ENCODE data around the gene AIF1L.

Gene AIF1L

DNA sequence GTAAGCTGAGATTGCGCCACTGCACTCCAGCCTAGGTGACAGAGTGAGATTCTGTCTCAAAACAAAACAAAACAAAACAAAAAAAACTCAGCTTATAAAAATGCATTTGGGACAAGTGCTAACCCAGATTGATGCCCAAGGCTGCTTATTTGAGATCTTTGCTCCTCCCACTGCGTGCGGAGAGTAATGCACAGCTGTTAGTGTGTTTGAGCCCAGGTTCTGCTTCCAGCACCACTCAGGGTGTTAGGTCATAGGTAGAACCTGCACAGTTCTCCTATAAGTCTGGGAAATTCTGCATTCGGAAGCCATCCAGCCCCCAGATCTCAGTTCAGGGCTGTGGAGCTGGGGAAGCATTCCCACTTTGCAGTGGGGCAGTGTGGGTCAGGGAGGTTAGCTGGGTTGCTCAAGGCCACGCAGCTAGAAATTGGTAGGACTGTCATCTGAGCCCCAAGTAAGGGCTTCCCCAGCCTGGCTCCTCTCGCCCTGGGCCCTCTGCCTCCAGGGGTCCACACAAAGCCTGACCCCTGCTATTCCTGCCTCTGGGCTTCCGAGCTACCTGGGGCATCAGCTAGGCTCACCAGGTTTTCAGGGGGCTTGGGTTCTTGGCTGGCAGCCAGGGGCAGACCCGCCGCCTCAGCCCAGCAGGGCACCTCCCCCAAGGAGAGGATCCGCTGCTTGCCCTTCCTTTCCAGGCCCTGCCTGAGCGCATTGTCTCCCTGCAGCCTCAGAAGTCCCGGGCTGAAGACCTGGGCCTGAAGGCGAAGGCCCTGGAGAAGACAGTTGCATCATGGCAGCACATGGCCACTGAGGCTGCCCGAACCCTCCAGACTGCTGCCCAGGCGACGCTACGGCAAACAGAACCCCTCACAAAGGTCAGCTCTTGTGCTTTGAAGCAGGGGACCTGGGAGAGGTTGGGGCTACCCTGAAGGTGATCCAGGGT lies 17.6 kb upstream of the AIF1L start:
- DNase-seq = no peak

DNA sequence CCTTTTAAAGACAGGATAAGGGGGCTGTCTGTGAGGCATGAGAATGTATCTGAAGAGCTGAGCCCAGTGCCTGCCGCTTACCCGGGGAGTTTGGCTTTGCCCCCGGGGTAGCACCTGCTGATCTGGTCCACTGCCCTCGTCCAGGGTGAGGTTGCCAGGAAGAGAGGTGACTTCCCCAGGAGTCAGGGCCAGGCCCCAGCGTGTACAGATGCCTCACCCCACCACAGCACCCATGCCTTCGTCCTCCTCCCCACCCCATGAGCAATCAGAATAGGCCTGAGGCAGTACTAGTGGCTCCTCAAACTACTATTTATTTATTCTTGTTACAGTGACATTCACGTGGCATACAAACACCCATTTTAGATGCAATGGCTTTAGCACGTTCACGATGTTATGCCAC lies 15.7 kb upstream of the AIF1L start:
- peak; percentile 7 for DNase-seq

DNA sequence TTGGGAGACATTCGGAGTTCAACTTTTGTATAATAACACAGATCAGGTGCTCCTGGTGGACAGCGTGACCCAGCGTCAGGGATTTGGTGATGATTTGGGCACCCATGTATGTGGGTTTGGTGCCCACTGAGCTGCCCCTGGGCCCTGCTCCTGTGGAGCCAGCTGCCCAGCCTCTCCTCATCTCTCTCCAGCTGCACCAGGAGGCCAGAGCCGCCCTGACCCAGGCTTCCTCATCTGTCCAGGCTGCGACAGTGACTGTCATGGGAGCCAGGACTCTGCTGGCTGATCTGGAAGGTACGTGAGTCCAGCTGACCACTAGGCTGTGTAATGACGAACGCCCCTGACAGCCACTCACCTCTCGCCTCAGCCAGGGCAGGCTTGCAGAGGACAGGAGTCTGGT lies 14.5 kb upstream of the AIF1L start:
- DNase-seq = no peak

DNA sequence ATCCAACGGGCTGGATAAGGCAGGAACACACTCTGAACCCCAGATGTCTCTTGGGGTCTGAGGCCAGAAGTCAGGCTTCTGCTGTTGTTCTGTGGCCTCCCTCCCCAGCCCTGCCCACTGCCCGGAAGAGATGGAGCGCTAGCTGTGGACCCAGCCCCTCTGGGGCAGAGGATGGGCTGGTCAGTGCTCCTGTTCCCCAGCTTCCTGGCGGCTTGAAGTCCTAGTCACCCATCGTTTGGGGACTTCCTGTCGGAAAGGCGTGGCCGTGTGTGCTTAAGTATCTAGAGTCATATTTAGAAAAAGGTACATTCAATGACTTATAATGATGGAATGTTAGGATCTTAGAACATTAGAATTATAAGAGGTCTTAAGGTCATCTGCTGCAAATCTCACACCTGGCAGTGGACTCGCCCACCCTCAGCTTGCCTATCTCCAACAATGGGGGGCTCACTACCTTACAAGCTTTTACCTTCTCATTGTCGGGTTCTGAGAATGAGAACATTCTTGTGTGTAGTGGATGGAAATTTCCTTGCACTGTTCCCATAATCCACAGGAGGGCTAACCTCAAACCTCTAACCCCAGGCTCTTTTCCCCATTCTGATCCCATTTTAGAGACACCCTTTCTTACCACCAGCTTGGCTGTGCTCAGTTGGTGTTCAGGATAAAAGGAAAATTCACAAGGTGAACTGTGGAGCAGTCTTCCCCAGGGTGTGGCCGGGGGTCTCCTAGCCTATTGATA lies 13.4 kb upstream of the AIF1L start:
- no peak for DNase-seq

DNA sequence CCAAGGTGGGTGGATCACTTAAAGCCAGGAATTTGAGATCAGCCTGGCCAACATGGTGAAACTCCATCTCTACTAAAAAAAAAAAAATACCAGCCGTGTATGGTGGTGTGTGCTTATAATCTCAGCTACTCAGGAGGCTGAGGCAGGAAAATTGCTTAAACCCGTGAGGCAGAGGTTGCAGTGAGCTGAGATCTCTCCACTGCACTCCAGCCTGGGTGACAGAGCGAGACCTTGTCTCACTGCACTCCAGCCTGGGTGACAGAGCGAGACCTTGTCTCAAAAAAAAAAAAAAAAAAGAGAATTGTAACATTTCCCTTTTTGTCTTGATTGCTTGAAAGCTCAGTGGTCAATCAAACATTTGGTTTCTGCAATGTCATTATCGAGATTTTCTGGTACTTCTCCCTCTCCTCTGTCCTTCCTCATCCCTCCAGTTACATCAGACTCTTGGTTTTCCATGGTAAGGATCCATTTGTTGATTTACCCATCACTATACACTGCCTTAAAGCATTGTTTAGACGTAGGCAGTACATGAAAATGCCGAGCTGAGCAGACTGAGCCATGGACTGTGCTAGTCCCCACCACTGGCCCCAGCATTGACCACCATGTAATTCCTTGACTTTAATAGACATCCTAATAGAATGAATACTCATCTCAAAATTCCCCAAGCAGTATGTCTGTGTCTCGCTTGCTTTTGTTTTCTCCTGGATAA lies 11.5 kb upstream of the AIF1L start:
- no peak for DNase-seq

DNA sequence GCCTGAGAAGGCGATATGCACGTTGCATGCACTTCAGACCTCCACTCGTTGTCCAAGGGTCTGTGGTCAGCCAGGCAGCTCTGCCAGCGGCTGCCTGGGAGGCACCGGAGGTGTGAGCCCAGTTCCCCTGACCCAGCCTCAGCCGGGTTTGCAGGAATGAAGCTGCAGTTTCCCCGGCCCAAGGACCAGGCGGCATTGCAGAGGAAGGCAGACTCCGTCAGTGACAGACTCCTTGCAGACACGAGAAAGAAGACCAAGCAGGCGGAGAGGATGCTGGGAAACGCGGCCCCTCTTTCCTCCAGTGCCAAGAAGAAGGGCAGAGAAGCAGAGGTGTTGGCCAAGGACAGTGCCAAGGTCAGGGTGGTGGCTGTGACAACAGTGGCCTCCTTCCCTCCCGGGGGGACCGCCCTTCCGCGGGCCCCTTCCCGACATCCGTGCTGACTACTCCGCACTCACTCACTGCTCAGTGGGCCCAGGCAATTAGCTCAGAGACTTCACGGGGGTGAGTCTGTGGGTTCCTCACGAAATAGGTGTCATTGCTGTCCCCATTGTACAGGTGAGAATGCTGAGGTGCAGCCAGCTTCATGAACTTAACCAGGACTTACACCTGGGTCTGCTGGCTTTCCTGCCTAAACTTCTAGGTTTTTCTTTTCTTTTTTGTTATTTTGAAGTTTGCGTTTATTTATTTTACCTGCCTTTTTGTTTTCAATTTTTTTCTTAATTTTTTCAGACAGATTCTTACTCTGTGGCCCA lies 10.8 kb upstream of the AIF1L start:
- DNase-seq = no peak

DNA sequence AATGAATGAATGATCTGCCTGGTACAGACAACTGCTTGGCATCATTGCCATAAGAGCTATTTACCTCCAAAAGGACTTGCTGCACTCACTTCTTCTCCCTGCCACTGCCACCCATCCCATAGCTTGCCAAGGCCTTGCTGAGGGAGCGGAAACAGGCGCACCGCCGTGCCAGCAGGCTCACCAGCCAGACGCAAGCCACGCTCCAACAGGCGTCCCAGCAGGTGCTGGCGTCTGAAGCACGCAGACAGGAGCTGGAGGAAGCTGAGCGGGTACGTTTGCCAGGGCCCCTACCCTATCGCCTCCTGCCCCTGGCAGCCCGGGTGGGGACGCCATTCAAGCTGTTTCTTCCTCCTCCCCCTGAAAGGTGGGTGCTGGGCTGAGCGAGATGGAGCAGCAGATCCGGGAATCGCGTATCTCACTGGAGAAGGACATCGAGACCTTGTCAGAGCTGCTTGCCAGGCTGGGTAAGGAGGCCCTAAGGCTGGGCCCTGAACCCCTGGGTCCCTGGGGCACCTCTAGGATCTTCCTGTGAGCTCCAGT lies 8.9 kb upstream of the AIF1L start:
- DNase-seq = peak; percentile 61

DNA sequence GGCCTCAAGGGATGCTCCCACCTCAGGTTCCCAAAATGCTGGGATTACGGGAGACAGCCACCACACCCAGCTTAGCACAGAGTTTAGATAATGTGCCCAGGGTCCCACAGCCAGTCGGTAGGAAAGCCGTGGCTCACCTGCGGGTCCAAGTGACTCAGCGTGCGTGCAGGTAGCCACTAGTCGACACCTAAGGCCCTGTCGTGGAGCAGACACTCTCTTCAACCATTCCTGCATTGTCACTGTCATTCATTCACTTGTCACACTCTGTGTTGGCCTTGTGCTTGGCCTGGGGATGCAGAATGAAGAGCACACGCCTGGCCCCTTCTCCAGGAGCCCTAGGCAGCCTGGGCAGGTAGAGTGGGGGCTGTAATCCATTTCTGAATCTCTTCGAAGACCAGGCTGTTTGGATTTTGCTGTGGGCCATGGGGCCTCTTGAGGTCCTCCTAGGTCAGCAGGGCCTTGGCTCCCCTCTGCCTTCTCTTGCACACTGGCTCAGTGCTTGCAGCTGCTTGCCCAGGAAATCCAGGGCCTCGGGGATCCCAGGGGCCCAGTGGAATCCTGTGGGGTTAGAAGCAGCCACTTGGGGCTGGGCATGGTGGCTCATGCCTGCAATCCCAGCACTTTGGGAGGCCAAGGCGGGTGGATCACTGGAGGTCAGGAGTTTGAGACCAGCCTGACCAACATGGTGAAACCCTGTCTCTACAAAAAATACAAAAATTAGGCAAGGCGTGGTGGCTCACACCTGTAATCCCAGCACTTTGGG lies 6.1 kb upstream of the AIF1L start:
- DNase-seq = no peak

DNA sequence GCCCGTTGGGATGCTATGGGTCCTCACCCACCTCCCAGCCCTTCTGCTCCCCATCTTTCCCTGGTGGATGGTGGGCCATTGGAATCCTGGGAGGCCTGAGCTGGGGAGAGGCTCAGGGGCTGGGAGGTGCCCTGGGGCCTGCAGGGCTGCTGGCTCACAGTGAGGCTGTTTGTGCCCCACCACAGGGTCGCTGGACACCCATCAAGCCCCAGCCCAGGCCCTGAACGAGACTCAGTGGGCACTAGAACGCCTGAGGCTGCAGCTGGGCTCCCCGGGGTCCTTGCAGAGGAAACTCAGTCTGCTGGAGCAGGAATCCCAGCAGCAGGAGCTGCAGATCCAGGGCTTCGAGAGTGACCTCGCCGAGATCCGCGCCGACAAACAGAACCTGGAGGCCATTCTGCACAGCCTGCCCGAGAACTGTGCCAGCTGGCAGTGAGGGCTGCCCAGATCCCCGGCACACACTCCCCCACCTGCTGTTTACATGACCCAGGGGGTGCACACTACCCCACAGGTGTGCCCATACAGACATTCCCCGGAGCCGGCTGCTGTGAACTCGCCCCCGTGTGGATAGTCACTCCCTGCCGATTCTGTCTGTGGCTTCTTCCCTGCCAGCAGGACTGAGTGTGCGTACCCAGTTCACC lies 4.9 kb upstream of the AIF1L start:
- no peak for DNase-seq

DNA sequence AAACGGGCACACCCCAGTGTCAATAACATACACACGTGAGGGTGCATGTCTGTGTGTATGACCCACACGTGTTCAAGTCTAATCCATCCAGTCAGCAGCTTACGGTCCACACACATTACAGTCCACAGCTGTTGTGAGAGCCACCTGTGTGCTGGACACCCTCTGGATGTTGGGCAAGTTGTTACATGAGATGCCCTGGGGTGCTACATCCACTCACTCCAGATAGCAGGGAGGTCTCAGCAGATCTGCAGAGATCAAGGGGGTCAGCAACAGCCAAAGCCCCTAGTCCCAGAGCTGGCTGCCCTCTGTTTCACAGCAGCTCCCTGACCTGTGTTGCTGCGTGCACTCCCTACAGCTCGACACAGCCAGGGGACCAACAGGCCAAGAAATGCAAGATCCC lies 4.3 kb upstream of the AIF1L start:
- no peak for DNase-seq

DNA sequence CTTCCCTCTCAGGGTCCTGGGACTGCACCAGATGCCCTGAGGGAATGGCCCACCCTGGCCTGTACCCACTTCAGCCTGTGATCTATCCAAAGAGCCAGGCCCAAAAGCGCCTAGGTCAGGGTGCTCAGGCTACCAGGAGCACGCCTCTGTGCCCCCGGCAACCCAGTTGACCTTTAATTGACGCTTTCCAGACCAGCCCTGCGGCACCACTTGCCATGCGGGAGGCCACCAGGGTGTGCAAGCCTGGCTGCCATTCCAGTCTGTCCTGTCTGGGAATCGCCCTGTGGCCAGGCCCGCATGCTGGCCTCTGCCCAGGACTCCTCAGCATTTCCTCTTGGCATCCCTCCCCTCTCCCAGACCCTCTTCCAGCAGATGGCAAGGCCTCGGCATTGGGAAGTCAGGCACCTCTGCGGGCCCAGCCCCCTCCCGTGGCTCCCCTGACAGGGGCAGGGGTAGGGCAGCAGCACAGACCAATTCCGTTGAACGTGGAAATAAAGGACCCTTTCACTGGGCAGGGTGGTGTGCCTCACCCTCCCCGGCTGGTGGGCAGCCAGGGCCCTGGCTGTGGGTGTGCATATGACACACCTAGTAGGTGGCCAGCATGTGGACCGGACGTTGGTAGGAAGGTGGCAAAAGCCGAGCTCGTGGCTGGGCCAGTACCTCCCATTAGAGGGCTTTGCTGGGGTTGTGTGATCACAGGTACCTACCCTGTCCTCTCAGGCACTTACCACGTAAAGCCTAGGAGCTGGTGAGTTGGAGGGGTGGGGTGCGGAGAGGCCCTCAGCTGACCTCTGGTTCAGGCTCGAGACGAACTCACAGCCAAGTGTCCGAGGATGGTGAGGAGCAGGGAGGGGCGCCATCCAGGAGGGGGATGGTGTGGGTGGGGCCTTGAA lies 3.5 kb upstream of the AIF1L start:
- DNase-seq = no peak

DNA sequence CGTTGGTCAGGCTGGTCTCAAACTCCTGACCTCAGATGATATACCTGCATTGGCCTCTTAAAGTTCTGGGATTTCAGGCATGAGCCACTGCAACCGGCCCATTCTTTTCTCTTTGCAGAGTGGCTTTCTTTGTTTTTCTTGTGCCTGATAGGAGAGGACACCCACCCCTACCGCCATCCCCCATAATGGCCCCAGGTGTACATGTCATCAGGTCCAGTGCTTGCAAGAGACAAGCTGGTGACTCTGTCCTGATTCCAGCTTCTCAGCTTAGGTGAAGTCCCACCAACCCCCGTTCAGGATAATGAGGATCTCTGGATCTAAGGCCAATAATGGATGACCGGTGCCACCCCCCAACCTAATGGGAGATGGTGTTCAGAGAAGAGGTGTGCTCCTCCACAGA lies 2.3 kb upstream of the AIF1L start:
- DNase-seq = no peak

DNA sequence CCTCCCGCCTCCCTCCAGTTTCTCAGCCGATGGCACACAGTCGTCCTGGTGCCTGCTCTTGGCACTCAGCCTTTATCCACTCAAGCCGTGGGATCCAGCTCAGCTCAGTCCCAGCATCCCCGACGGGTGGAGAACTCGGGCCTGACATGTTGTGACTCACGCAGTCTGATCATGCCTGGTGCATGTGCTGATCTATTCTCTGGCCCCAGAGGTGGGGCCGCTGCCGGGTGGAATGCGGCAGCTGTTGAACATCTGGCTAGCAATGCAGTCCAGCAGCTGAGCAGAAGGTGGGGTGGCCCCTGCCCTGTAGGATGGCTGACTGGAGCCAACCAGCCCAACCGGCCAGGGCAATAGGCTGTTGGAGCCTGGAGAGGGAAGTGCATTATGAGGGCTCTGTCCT lies 1.7 kb upstream of the AIF1L start:
- no peak for DNase-seq

DNA sequence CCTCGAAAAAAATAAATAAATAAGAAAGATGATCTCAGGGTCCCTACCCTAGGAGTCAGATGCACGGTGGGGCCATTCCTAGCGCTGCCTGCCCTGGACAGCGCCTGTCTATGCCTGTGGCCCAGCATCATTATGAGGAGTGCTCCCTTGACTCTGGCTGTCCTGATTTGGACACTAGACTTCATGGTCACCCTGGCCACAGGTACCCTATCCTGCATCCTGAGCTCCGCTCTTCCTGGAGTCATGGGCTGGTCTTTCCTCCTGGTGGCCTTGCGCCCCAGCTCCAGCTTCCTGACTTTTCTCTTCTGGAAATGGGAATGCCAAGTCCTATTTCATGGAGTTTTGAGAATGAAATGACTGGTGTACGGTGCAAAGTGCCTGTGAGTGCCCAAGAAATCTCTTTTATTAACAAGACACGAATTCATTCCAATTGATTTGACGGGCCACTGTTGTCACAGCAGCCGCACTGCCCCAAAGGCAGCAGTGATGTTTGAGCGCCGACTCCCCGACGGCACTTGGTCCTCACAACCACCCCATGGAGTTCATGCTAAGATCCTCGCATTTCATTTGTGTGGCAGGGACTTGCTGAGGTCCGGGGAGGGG lies 564 bp upstream of the AIF1L start:
- DNase-seq = peak; percentile 52

DNA sequence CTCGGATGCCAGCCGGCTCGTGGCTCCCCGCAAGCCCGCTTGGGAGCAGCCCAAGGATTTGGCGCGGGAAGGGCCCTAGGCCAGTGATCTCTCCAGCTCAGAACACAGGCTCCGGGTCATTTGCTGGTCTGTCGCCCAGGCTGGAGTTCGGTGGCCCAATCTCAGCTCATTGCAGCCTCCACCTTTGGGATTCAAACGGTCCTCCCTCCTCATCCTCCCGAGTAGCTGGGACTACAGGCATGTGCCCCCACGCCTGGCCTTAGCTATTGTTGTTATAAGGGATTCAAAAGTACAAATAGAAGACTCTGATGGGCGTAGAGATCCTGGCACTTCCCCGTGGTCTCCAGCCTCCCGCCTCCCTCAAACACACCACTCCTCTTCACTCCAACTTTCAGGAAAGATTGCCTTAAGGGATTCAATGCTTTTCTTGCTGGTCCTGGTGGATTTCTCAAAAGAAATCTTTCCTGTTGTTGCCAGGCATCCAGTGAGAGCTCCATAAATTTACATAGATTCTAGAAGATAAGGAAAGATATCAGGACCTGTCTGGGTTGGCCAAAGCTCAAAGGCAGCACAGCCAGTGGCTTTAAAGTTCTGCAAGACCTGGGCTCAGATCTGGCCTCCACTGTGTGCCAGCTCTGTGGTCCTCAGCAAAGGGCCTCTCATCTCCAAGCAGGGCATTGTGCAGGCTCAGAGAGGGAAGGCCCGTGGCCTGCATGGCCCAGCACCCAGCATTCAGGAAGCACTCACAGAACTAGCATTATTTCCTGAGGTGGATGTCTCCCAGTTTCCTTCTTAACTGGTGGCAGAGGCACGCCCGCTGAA lies 1.0 kb downstream of the AIF1L start:
- DNase-seq = no peak

DNA sequence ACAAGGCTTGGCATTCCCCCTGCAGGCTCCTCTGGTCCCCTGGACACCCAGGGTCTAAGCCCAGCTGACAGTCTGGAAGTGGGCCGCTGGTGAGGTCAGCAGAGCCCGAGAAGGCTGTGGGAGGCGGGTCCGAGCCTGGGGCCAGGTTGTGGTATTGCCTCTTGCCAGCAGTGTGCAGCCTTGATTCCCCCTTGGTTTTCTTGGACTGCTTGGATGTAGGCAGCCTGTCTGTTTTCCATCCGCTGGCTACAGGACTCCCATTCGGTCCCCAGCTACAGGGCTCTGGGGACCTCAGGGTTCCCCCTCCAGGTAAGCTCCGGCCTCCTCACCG lies 1.6 kb downstream of the AIF1L start:
- no peak for DNase-seq

DNA sequence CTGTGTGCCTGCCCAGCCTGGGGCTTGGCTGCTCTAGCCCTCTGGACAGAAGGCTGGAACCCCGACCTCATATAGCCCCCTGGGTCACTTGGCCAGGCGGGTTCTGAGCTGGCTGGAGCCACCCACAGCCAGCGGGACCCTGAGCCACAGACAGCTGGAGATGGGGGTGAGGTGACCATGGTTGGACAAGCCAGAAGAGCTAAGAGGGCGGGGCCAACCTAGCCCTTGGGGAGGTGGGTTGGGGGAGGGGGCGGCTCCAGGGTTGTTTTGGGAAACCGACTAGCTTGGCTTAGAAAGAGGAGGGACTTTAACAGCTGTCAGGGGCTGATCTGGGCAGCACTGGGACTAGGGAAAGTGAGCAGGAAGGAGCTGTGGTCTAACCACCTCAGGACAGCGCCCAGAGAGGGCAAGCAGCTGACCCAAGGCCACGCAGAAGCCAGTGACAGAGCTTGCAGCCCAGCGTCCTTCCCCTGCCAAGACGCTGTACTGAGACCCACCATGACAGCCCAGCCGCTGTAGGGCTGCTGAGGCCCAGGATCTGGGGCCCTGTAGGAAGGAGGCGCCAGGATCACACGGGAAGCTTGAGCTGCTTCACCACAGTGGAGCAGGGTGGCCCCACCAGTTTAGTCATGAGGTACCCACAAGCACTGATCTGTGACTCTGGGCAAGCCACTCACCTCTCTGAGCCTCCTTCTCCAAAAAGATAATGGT lies 2.2 kb downstream of the AIF1L start:
- no peak for DNase-seq

DNA sequence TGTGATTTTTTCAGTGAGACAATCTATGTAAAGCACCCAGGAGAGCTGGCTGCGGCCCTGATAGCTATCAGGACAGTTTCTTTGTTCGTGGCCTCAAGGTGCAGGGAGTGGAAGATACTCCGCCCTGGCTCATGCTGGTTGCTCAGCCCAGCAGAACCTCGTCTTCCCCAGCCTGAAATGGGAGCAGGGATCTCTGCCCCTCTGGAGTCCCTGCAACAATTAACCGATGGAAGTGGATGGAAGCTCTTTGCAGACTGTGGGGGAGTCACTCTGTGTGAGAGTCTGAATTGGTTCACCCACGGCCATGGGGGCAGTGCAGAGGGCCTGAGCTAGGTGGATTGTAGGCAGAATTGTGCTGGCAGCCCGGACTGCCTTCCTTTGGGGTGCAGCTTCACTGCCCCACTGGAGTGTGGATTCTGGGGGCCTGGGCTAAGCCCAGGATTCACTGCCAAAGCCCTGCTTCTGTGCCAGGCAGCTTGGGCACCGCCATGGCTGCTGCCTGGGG lies 2.8 kb downstream of the AIF1L start:
- DNase-seq = no peak

Measured in DMS79 (cell line).